Measurements from ENCODE around the gene IQSEC2. TPM values are rescaled to one million over a fixed set of nuclear protein-coding genes. Genes with fewer than 3 reads are reported as not detected.
A peak's percentile ranks its signal among the peaks of the same experiment; 100 is the strongest.

IQSEC2 gene
- polyA plus RNA-seq, 3 donors: 6.5 to 31.2 (median 6.9) TPM

- H3K4me3 Mint-ChIP-seq: no peak overlapping the region
- Histone ChIP-seq H2AFZ (ENCODE audit: insufficient read depth, low read depth, low read length, poor library complexity, severe bottlenecking) (no peak overlapping the region), H3K4me1 (ENCODE audit: control insufficient read depth in 1 of 2, insufficient read depth in 2 of 2, low read length in 2 of 2) (no peaks in the 10 kb centered on the region), H3K4me3 (replicated peaks in 1 of 3; ENCODE audit: low read depth in 2 of 3, low read length in 3 of 3) (no peak overlapping the region), H3K9me3 (replicated peaks in 1 of 2; ENCODE audit: control insufficient read depth in 1 of 2, insufficient read depth in 1 of 2, low read length in 2 of 2) (no peaks in the 10 kb centered on the region), H3K36me3 (replicated peaks in 1 of 2; ENCODE audit: control insufficient read depth in 1 of 2, insufficient read depth in 2 of 2, low read length in 2 of 2) (peaks cover 38 to 43% of the 10 kb centered on the region in 2 donors), H3K4me2 (replicated peaks; ENCODE audit: extremely low read depth, low read length, poor library complexity, severe bottlenecking) (no peak overlapping the region), H3K9ac (ENCODE audit: insufficient read depth, low read length, poor library complexity, severe bottlenecking) (no peak overlapping the region), H3K79me2 (ENCODE audit: insufficient read depth, low read length) (no peaks in the 10 kb centered on the region), H3K27me3 (ENCODE audit: control insufficient read depth in 2 of 2, insufficient read depth in 2 of 2, low read length in 2 of 2) (no peaks in the 10 kb centered on the region), H4K20me1 (ENCODE audit: insufficient read depth, low read length) (no peaks in the 10 kb centered on the region), H3K27ac (ENCODE audit: low read depth in 1 of 2, low read length in 2 of 2) (no peak overlapping the region)
- 90% methylated on average over 6 of the region's 9 CpGs for WGBS (ENCODE audit: insufficient coverage)
- DNase-seq: no peak
- peaks cover 3 to 55% (median 5%) of the 10 kb centered on the region in 3 donors for H3K27me3 Mint-ChIP-seq (ENCODE audit: low read depth in 3 of 3)
- no peak for TF ChIP-seq CTCF (IDR thresholded peaks at IDR 0.05)
- intact Hi-C loops (cut with micrococcal nuclease): no loop called here
- H3K9me3 Mint-ChIP-seq: peaks cover 0 to 3% (median 0%) of the 10 kb centered on the region in 7 donors
- no peaks in the 10 kb centered on the region for H3K4me1 Mint-ChIP-seq
- H3K36me3 Mint-ChIP-seq: peaks cover 39 to 41% of the 10 kb centered on the region in 2 donors
- H3K27ac Mint-ChIP-seq: no peak overlapping the region
These were observed 46.9 kb downstream of the IQSEC2 start for GRCh38 chrX:53234484-53234883.

DNA sequence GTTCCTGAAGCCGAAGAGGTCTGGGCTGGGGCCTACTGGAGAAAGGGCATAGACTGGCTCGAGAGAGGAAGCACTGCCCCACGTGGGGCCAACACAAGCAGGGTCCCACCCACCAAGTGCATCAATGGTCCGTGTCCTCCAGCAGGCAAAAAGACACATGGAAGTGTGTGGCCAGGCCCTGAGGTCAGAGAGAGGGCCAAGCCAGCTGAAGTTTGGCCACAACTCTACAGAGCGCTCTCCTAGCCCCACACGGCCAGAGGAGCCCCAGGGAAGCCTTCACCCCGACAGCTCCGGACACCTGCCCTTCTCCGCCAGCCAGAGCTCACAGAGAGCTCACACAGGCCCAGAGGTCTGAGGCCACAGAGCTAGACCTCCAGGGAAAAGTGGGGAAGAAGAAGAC, 47.8 kb downstream of the IQSEC2 start:
- Histone ChIP-seq H4K20me1 (ENCODE audit: insufficient read depth, low read length) (no peaks in the 10 kb centered on the region), H2AFZ (ENCODE audit: insufficient read depth, low read depth, low read length, poor library complexity, severe bottlenecking) (no peak overlapping the region), H3K27ac (ENCODE audit: low read depth in 1 of 2, low read length in 2 of 2) (no peak overlapping the region), H3K9ac (ENCODE audit: insufficient read depth, low read length, poor library complexity, severe bottlenecking) (no peak overlapping the region), H3K4me1 (ENCODE audit: control insufficient read depth in 1 of 2, insufficient read depth in 2 of 2, low read length in 2 of 2) (no peaks in the 10 kb centered on the region), H3K79me2 (ENCODE audit: insufficient read depth, low read length) (no peaks in the 10 kb centered on the region), H3K9me3 (replicated peaks in 1 of 2; ENCODE audit: control insufficient read depth in 1 of 2, insufficient read depth in 1 of 2, low read length in 2 of 2) (no peaks in the 10 kb centered on the region), H3K4me2 (replicated peaks; ENCODE audit: extremely low read depth, low read length, poor library complexity, severe bottlenecking) (no peak overlapping the region), H3K27me3 (ENCODE audit: control insufficient read depth in 2 of 2, insufficient read depth in 2 of 2, low read length in 2 of 2) (no peaks in the 10 kb centered on the region), H3K4me3 (replicated peaks in 1 of 3; ENCODE audit: low read depth in 2 of 3, low read length in 3 of 3) (no peak overlapping the region), H3K36me3 (replicated peaks in 1 of 2; ENCODE audit: control insufficient read depth in 1 of 2, insufficient read depth in 2 of 2, low read length in 2 of 2) (peaks cover 30 to 34% of the 10 kb centered on the region in 2 donors)
- WGBS (ENCODE audit: insufficient coverage): 92% methylated on average over 4 of the region's 9 CpGs
- TF ChIP-seq CTCF (IDR thresholded peaks at IDR 0.05): no peak
- Mint-ChIP-seq H3K4me3 (no peak overlapping the region), H3K27me3 (ENCODE audit: low read depth in 3 of 3) (peaks cover 3 to 46% (median 4%) of the 10 kb centered on the region in 3 donors), H3K36me3 (peaks cover 31 to 32% of the 10 kb centered on the region in 2 donors), H3K27ac (peak overlapping the region in 2 of 7 donors; percentile 15 to 25), H3K9me3 (peaks cover 0 to 9% (median 0%) of the 10 kb centered on the region in 7 donors), H3K4me1 (no peaks in the 10 kb centered on the region)
- no peak for DNase-seq
- intact Hi-C loops (cut with micrococcal nuclease): no loop called here

Measured in CD14-positive monocyte (primary cell).